GM18868 (cell line): ENCODE data around the gene GPS1.
A peak's percentile ranks its signal among the peaks of the same experiment; 100 is the strongest.

ENCODE experiments used
- ATAC-seq: cut with Tn5 transposase; IDR thresholded peaks from one replicate; pipeline ENCODE4 v1.9.1; 2021; ENCODE audit warnings: mild to moderate bottlenecking, moderate library complexity; ENCODE audit not compliant: unreplicated experiment

The GPS1 gene

DNA sequence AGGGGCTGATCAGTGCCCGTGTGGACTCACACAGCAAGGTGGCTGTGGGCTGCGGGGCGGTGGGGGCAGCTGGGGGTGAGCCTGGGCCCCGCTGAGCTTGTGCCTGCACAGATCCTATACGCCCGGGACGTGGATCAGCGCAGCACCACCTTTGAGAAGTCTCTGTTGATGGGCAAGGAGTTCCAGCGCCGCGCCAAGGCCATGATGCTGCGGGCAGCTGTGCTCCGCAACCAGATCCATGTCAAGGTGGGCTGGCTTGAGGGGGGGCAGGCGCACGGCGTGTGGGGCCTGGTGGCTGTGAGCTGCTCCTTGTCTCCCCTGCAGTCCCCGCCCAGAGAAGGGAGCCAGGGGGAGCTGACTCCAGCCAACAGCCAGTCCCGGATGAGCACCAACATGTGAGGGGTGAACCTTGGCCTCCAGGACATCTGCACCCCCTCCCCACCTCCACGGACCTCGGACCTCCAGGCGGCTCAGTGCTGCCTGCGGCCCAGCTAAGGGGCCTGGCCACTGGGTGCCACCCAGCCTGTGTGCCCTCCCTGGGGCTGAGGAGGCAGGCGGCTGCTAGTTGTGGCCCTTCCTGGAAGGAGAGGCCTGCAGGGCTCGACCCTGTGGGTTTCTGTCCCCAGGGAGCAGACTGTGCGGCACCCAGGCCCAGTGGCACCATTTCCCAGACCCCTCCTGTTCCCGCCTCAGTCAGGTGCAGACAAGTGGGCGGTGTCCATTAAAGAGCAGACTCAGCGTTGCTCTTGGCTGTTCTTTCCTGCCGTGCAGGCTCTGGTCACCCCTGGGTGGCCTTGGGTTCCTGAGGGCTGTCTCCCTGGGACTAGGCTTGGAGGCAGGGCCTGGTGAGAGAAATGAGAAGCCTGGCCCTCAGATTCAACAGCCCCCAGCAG lies 5.3 kb downstream of the GPS1 start:
- ATAC-seq = no peak

DNA sequence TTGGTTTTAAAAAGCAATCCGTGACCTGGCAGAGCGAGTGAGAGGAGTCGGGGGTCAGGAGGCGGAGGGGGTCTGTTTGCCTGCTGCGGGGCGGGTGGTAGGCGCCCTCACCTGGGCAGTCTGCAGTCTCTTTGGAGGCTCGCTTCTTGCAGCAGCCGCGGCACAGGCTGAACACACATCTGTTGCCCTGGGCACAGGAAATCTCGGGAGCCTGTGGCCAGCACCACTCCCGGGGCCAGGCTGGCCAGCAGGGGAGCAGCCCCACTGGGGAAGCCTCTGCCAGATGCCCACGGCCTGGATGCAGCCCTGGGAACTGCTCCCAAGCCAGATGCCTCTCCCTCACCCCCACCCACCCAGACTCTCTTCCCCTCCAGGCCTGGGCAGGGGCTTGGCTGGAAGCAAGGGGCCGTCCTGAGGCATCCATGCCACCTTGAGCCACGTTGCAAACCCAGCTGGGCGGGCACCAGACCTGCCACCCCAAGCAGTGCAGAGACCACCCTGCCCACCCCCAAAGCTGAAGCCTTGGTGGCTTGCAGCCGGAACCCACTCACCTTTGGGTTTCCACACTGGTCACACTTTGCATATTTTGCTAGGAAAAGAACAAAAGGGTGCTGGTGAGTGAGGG lies 6.6 kb downstream of the GPS1 start:
- no peak for ATAC-seq

DNA sequence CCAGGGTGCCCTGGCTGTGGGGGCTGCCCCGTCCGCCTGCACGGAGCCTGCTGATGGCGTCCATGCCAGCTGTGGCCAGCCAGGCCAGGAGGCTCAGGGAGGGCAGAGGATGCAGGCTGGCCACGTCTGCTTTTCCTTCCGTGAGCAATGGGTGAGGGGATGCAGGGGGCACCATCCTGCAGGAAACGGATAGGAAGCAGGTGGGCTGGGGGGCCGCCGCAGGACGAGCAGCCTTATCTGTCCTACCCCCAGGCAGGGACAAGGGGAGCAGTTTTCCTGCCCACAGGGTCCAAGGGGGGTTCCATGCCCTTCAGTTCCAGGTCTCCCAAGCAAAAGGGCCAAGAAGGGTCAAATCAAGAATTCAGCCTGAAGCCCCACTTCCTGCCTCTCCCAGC lies 7.2 kb downstream of the GPS1 start:
- ATAC-seq = no peak

DNA sequence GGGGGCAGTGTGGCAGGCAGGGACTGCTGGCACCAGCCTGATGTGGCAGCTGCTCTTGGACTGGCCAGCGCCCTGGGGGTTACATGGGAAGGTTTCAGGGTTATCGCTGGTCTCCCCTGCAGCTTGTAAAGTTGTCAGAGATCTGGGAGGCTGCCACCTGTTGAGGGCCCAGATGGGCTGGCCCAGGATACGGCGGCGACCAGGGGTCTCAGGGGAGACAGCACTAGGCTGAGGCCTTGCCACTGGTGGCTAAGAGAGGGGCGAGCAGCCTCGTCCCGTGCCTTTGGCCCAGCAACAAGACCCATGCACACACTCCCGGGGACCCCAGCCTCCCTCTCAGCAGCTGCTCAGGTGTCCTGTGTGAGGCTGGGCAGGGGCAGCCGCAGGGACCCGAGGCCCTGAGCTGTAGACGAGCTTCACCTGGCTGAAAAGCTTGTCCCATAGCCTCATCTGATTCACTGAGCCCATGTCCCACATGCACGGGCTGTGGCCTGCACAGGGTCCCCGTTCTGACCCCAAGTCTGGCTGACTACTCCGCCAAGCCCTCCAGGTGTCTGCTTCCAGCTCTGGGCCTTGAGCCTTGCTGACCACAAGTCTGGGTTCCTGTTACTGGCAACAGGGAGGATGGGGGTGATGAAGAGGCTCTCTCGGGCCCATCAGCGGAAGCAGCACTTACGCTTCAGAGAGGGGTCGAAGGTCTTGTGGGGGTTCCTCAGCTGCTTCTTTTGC lies 7.7 kb downstream of the GPS1 start:
- no peak for ATAC-seq

DNA sequence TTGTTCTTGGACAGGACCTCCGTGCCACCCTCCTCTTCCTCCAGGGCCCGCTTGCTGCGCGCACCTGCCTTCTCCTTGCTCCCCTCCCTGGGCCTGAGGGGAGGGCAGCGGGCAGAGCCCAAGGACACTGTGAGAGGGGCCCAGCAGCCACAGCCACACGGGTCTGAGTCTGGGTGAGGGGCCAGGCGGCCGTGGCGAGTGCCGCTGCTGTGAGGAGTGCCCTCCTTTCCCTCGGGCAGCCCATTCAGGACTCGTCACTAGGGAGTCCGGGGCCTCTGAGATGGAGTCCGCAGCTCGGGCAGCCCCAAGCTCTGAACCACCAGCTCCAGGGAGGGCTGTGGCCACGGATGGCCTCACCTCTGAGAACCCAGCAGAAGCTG lies 8.3 kb downstream of the GPS1 start:
- no peak for ATAC-seq

DNA sequence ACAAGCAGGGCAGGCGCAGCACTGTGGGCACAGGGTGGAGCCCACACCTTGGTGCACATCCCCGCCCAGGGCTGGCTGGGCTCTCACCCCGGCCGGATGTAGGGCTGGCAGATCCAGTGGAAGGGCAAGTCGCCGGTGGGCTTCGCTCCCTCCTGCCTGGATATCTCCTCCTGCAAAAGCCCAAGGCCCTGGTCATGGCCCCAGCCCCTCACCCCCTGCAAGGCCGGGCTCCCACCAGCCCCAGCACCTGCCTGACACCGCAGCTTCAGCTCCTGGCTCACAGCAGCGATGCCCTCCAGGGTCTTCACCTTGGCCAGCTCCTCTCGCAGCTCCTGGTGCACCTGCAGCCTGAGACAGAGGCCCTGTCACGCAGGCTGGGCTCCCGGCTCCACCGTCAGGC lies 8.9 kb downstream of the GPS1 start:
- no peak for ATAC-seq

DNA sequence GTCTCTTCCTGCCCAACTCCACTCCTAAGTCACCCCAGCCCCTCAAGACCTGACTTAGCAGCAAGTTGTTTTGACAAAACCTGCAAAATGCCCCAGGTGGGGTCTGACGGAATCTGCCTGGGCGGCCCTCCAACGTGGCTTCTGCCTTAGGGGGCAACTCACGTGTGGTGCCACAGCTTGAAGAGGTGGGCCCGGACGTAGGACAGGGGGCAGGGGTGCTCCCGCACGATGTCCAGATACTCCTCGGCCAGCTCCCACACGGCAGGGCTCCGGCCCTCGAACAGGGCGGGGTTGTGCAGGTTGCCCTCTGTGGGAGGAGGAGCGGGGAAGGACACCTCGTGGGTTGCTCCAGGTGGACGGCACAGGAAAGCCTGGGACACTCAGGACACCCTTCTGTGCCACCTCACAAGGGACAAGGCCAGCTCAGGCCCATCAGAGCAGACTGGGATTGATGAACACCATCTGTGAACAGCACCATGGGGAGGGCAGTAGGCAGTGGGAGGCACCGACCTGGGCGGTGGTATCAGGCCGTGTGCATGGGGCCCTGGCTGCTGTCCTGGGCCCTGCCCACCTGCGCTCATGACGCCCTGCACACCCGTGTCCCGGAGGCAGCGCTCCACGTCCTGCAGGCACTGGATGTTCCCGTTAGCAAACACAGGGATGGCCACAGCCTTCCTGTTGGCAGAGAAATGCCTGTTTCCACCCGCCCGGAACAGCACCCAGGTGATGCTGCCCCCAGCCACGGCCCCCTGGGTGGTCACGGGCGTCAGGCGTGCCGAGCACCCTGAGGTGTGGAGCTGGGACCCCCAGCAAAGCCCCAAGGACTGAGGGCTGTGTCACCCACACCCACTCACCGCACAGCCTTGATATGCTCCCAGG lies 9.6 kb downstream of the GPS1 start:
- no peak for ATAC-seq

DNA sequence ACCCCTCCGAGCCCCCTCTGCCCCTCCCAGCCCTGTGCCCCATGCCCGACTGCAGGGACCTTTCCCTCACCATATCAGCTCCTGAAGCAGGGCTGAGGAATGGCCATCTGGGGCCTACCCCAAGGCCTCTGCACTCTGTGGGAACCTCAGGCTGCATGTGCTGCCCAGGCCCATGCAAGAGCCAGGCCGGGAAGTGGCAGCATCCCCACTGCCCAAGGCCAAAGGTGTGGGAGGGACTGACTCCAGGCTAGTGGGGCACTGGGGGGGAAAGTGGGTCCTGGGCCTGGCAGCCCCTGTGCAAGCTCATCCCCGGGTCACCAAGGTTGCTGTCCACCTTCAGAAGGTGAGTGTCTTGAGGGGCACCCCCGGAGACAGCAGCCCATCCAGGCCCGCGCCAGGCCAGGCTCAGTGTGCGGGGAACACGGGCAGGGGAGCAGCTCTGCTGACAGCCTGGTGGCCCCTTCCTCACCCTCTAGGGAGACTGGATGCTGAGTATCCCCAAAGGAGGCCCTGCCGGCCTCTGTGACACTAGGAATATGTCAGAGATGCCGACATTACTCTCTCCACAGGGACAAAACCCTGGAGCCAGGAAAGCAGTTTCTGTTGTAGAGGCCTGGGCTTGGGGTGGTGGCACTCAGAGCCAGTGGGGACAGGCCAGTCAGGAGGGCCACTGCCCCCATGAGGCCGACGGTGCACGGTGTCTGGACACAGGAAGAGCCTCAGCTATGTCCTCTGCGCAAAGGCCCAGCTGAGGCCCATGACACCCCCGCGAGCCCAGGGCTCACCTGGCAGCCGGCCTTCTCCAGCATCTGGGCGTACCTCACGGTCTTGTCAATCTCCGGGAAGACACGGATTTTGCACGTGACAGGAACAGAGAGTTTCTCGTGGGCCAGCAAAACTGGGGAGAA lies 10.6 kb downstream of the GPS1 start:
- no peak for ATAC-seq

DNA sequence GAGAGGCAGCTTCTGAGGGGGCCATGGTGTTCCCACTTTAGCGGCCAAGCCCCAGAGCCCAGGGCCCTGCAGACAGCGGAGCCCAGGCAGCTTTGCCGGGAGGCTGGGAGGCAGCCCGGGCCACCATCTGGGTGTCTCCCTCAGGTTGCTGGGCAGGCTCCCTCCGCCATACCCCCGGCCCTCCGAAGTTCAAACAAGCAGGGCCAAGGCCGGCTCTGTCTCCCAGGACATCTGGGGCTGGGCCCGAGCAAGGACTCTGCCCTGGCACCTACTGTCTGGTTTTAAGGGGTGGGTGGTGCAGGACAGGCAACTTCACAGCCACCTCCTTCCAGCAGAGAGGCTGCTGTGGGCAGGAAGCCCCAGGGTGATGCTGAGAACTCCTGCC lies 11.3 kb downstream of the GPS1 start:
- ATAC-seq = no peak

DNA sequence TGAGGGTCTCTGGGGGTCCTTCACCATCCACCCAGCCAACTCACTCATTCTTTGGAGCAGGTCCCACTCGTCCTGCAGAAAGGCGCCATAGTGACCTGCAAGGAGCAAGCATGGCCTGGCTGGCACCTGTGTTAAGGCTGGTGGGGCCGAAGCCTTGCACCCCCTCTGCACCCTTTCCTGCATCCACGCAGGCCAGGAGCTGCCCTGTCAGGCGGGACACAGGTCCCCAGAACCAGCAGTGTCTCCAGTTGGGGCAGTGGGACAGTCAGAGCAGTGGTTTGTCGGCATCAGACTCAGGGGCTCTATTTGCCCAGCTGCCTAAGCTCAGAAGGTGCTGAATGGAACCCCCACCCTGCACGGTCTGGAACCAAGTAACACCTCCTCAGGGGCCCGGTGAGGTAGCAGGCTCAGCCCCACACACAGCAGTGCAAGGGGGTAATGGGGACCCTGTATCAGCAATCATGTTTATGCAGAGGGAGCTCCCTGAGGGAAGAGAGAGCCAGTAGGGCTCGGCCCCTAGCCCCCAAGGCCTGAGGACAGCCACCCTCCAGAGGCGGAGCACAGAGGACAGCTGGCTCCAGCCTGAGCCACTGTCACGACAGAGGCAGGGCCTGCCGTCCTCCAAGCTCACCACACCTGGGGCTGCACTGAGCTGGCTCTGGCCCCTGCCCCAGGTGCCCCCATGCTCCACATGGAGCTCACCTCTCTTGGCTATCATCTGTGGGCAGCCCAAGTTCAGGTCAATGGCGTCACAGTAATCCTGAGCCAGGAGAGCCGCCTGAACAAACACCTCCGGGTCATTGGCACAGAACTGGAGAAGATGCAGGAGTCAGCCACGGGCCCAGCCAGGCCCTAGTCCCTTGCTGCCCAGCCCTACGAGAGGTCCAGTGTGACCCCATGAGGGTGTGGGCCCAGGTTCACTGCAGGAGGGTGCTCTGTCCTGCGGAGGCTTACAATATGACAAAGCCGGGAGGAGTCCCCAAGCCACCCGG lies 12.0 kb downstream of the GPS1 start:
- no peak for ATAC-seq

DNA sequence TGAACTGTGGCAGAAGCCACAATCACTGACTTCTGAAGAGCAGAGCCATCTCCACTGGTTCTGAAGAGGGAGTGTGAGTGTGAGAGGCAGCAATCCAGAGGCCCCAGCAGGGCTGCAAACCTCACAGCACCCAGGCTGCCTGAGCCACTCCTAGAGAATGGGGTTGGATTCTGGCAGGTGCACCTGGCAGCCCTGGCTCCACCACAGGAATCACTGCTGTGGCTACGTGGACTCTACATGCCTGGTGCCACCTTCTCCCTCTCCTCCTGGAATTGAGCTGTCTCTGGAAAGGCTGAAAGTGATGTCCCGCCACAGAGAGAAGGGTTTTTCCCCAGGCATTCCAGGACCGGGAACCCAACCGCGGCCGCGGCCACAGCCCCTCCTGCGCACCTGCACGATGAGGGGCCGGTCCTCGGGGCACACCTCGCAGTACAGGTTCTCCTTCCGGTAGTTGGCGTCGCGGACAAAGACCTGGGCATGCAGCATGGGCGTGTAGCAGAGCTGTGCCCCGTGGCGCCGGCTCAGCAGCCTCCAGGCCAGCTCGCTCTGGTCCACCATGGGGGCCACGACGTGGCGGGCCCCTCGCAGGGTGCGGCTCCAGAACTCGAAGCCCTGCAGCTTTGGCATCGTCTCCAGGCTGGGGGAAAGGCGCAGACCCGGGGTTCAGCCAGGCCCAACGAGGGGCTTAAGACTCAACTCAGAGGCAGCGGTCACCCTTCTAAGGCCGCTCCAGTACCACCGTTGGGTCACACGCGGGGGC lies 12.9 kb downstream of the GPS1 start:
- no peak for ATAC-seq

DNA sequence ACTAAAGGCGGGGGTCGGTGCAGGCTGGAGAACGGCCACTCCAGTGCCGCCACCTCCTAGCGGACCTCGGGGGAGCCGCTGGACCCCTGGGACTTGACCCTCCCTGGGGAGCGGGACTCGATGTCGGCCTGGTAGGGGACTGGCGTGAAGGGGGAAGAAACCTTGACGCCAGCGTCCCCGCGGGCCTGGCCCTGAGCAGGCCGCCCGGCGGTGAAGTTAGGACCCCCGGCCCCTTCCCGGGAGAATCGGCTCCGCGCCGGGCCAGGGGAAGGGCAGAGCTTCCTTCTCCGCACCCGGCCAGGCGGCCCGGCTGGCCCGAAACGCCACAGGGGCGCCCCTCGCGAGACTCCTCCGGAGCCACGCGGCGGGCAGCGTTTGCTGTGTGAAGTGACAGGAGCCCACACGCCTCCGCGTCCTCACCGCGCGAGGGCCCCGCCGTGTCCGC lies 13.5 kb downstream of the GPS1 start:
- ATAC-seq = peak; percentile 8

DNA sequence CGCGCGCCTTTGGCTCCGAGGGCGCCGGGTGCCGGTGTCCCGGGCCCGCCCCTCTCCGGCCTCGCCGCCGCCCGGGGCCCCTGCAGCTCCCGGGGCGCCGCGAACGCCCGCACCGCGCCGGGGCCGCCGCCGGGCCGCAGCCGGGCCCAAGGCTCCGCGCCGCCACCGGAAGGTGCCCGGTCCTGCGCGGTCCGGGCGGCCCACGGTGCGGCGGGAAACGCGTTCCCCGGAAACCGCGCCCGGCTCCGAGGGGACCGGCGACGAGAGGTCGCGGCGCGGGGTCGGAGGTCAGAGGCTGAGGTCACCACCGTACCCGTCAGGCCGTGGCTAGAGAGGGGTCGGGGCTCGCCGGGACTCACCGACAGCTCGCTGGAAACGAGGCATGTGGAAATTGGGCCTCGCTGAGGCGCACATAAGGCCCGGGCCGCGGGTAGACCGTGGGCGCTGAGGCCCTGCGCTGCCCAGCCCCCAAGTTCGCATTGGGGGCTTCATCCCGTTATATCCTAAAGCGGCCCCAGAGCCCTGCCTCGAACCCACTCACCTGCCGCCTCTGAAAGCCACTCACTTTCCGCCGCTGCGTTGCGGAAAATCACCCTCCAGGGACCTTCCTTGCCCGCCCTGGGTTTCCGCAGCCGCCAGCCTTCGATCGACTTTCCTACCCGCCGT lies 14.1 kb downstream of the GPS1 start, which contains the start of gene DUS1L:
TSS of gene DUS1L (minus strand) at position 167 of the 666 bp plus-strand sequence. CDS start 745 bp downstream, outside the sequence.
- peak; percentile 67 for ATAC-seq

DNA sequence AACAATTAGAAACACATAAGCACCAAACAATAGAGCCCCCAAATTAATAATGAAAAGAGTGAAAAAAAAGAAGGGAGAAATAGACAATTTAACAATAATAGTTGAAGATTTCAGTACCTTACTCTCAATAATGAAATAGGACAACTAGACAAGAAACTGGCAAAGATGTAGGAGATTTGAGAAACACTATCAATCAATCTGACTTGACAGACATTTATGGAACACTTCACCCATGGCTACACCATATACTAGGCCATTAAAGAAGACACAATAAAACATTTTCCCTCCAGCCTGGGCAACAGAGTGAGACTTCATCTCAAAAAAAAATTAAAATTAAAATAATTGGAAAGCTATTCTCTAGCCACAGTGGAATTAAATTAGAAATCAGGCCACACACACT lies 18.9 kb downstream of the GPS1 start:
- ATAC-seq = no peak

DNA sequence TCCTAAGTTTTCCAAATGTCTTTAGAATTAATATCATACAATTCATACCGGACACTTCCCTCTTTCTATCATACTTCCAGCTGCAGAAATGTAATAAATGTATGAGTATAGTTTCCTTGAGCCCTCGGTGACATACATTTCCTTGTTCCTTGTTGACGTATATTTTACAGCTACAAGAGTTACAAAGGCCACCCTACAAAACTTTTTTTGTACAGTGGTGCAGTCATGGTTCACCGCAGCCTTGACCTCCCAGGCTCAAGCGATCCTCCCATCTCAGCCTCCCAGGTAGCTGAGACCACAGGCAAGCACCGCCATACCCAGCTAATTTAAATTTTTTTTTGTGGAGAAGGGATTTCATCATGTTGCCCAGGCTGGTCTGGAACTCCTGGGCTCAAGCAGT lies 21.1 kb downstream of the GPS1 start:
- ATAC-seq = no peak

DNA sequence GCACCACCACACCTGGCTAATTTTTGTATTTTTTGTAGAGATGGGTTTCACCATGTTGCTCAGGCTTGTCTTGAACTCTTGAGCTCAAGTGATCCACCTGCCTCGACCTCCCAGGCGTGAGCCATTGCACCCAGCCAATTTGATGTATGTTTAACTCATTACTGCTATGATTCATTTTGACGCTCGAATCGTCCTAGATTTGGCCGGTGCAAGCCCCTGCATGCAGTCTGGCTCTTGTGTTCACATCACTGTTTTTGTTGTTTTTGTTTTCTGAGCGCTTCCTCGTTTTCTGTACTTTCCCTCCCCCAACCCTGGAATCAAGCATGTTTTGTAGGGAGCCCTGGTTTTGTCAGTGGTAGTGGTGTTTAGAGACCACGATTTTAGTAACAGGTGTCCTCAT lies 21.7 kb downstream of the GPS1 start:
- no peak for ATAC-seq
